ENCODE data around the gene DNASE1.

Gene DNASE1

DNA sequence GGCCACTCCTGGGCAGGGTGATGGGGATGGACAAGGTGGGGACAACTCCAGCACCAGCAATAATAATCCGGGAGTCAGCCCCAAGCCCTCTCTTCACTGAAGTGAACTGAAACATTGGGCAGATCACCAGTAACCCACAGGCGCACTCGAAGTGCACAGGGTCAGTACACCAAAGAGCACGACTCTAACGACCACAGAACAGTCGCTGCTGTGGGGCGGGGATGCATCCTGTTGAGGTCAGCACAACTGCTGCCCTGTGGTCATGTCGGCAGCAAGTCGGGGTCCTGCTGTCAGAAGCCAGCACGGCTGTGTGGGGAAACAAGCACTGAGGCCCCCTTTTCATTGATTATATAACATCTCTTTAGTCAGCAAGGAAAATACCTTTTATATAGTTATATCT, 14.6 kb downstream of the DNASE1 start:
- TF ChIP-seq, protein P1, sequence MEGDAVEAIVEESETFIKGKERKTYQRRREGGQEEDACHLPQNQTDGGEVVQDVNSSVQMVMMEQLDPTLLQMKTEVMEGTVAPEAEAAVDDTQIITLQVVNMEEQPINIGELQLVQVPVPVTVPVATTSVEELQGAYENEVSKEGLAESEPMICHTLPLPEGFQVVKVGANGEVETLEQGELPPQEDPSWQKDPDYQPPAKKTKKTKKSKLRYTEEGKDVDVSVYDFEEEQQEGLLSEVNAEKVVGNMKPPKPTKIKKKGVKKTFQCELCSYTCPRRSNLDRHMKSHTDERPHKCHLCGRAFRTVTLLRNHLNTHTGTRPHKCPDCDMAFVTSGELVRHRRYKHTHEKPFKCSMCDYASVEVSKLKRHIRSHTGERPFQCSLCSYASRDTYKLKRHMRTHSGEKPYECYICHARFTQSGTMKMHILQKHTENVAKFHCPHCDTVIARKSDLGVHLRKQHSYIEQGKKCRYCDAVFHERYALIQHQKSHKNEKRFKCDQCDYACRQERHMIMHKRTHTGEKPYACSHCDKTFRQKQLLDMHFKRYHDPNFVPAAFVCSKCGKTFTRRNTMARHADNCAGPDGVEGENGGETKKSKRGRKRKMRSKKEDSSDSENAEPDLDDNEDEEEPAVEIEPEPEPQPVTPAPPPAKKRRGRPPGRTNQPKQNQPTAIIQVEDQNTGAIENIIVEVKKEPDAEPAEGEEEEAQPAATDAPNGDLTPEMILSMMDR (IDR thresholded peaks at IDR 0.05): no peak
- no peak for DNase-seq (ENCODE audit: low spot score)

DNA sequence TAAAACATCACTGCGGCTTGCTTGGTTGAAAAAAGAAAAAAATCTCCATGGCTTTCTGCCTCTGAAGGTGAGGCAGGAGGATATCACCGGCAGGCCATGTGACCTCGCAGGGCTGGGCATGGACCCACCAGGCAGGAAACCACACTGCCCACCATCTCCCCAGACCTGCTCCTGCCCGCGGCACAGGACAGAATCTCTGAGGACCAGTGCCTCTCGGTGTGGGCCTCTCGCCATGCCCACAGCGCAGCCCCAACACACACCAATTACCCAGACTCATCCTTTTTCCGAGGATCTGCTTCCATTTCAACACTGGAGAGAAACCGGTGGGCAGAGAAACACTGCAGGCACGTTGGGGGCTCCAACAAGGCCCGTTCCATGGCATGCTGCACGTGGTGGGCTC, 16.2 kb downstream of the DNASE1 start:
- no peak for DNase-seq (ENCODE audit: low spot score)
- H3K27ac ChIP-seq: no peak overlapping the region
- H3K4me3 ChIP-seq: no peak overlapping the region
- TF ChIP-seq, protein P1 (IDR thresholded peaks at IDR 0.05): no peak

More for the DNA sequence above, 14.6 kb downstream of the DNASE1 start:
- no peak overlapping the region for H3K27ac ChIP-seq
- no peak overlapping the region for H3K4me3 ChIP-seq

DNA sequence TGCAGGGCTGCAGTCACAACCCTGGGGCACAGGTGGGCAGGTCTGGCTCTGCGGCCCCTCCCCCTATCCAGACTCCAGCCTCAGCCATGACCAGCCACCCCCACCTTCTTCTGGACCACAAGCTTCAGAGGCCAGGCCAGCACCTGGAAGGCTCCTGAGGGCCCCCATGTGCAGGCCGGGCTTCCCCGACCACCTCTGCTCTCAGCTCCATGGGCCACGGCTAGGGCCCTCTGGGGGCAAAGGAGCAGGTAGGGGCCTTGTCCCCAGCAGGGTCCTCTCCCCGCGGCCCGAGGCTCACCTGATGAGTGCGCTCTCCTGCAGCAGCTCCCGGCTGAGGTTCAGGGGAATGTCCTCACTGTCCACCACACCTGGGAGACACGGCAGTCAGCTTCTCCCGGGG, 16.9 kb downstream of the DNASE1 start:
- H3K27ac ChIP-seq: no peak overlapping the region
- H3K4me3 ChIP-seq: no peak overlapping the region
- no peak for DNase-seq (ENCODE audit: low spot score)
- TF ChIP-seq, protein P1 (IDR thresholded peaks at IDR 0.05): no peak

DNA sequence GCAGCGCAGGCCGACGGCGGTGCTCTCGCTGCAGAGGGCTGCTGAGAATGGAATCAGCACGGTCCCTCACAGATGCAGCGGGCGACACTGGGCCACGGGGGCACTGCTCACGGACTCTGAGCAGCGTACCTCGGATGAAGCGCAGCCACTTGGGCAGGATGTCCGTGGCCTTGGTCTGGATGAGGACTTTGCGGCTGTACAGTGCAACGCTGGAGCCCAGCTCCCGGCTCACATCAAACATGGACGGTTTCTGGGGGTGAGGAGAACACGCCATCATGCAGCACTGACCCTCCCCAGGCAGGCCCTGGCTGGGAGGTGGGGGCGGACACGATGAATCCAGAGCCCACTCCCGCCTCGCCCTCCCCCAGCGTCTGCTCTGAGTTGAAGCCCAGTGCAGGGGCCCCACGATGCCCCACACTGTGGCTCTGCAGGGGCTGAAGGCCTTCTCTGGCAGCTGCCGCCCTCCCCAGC, 18.1 kb downstream of the DNASE1 start:
- DNase-seq (ENCODE audit: low spot score): no peak
- TF ChIP-seq, protein P1 (IDR thresholded peaks at IDR 0.05): no peak
- Histone ChIP-seq H3K27ac (no peak overlapping the region), H3K4me3 (no peak overlapping the region)

DNA sequence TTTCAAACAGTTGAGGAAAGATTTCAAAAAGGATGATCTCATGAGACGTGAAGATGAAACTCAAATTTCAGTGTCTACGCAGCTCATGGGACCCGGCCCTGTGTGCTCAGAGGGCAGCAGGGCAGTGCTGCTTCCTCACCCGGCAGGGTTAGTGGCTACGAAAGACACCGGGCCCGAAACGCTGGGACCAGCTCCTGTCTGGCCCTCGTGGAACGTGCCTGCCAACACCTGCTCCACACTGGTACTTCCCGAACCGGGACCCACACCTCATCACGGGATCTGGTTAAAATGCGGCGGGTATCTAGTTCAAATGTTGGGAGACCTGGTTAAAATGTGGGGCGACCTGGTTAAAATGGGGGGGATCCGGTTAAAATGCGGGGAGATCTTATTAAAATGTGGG, 18.7 kb downstream of the DNASE1 start:
- no peak overlapping the region for H3K27ac ChIP-seq
- TF ChIP-seq, protein P1 (IDR thresholded peaks at IDR 0.05): no peak
- no peak for DNase-seq (ENCODE audit: low spot score)
- no peak overlapping the region for H3K4me3 ChIP-seq

DNA sequence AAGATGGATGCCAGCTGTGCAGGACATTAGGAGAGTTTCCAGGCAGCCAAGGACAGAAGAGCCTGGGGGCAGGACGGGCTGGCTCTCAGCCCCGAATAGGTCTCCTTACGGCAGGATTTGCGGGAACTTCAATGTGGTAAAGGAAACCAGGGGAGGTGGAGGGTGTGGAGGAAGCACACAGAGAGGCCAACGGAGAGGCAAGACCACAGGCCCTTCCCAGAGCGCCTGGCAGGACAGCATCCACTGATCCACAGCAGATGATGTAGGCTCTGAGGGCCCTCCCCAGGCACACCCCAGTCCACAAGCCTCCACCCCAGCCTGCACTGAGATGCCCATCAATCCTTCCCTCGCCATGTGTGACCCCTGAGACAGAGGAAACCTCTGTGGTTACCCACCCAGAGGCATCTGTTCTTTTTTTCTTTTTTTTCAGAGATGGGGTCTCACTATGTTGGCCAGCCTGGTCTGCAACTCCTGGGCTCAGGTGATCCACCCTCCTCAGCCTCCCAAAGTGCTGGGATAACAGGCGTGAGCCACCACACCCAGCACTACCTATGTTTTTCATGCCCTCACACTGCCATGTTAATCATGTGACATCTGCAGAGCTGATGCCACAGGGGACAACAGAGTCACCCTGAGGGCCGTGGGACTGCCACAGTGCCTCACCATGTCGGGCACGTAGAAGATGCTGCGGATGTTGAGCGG, 19.3 kb downstream of the DNASE1 start:
- TF ChIP-seq, protein P1 (IDR thresholded peaks at IDR 0.05): no peak
- H3K4me3 ChIP-seq: no peak overlapping the region
- DNase-seq (ENCODE audit: low spot score): no peak
- no peak overlapping the region for H3K27ac ChIP-seq

Data from coronary artery (tissue), 2 donors.